GM03348 (cell line): ENCODE measurements around the gene CORO7.

ENCODE experiments used
- DNase-seq: peaks from one replicate; pipeline ENCODE4 v3.0.0; 2012; ENCODE audit warnings: low spot score

The CORO7 gene

GRCh38 chr16:4320571-4321137 is 95.7 kb downstream of the CORO7 start:
- no peak for DNase-seq

- peak; percentile 68 for DNase-seq
Measured at GRCh38 chr16:4319454-4320421, 96.7 kb downstream of the CORO7 start.

DNA sequence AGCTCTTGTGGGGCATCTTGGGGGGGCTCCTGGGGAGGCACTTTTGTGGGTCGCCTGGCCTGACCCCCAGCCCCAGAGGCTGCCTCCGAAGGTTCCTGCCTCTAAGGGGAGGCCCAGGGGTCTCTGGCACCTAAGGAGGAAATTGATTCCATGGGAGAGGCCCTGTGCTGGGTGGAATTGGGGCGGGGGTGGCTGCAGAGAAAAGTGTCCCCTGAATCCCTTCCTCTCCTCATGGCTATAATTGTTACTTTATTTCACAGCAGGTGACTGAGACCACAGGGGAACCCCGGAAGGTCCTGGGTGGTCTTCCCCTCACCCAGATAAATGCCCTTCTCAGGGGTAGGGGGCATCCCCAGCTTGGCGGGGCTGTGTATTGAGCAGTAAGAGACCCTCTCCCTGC is 97.4 kb downstream of the CORO7 start:
- no peak for DNase-seq

- peak; percentile 41 for DNase-seq
Measured at GRCh38 chr16:4318451-4318910, 97.9 kb downstream of the CORO7 start.

- peak; percentile 60 for DNase-seq
Measured at GRCh38 chr16:4317532-4318450, 98.6 kb downstream of the CORO7 start.

GRCh38 chr16:4316864-4317531 is 99.4 kb downstream of the CORO7 start:
- DNase-seq, result peak; percentile 73

DNA sequence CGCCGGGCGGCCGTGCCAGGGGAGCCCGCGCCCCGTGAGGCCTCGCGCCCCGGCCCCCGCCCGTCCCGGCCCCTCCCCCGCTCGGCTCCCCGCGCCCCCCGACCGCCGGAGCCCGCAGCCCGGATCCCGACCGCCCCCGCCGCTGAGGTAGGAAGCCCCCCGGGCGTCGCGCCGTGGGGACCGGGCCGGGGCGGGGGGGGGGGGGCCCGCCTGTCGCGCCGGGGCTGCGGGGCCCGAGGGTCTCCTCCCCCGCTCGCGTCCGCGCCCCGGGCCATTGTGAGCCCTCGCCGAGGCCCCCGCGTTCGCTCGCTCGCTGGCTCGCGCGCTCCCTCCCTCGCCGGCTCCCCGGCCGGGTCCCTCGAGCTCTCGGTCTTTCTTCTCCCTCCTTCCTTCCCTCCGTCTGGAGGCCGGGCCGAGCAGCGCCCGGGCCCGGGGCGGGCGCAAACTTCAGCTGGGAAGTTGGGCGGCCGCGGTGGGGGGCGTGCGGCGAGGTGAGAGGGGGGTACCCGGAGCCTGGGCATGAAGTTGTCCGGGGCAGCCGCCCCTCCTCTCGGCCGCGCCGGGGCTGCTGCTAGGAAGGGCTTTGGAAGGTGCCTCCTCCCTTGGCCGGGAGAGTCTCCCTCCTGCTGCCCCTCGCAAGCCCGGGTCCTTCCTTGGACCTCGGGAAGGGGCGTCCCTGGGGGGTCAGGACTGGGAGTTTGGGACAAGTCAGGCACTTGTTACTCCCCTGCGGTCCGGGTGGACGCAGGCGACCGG is 100.1 kb downstream of the CORO7 start:
- peak; percentile 62 for DNase-seq

- DNase-seq, result peak; percentile 96
Measured at GRCh38 chr16:4315186-4316107, 100.9 kb downstream of the CORO7 start, which contains the start of gene GLIS2. TSS of gene GLIS2 (plus strand) at chr16:4316067. CDS start at chr16:4332281, 16,214 bp downstream.

DNA sequence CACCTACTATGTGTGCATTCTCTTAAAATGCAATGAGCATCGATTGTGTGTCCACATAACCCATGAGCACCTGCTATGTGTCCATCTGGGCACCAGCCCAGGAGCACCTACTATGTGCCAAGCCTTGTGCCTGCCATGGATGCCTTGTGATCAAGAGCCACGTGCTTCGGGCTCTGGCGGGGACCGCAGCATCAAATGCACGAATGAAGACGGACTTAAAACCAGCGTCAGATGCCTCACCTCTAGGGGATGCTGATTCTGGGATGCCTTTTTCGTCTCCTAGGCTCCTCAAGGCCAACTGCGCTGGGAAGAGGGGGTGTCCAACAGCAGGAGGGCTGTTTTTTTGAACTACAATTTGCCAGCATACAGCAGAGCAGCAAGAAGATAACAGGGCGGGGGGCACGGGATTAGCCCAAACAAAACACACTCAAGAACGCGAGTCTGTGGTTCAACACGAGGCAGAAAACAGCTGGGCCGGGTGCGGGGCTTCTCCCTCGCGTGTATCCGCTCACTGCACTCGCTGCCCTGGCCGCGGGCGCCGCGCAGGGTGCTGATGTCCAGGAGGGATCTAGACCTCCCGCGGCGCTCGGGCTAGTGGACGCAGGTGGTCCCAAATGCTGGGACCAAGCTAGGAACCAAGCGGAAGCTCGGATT is 101.7 kb downstream of the CORO7 start:
- DNase-seq, result peak; percentile 37

DNA sequence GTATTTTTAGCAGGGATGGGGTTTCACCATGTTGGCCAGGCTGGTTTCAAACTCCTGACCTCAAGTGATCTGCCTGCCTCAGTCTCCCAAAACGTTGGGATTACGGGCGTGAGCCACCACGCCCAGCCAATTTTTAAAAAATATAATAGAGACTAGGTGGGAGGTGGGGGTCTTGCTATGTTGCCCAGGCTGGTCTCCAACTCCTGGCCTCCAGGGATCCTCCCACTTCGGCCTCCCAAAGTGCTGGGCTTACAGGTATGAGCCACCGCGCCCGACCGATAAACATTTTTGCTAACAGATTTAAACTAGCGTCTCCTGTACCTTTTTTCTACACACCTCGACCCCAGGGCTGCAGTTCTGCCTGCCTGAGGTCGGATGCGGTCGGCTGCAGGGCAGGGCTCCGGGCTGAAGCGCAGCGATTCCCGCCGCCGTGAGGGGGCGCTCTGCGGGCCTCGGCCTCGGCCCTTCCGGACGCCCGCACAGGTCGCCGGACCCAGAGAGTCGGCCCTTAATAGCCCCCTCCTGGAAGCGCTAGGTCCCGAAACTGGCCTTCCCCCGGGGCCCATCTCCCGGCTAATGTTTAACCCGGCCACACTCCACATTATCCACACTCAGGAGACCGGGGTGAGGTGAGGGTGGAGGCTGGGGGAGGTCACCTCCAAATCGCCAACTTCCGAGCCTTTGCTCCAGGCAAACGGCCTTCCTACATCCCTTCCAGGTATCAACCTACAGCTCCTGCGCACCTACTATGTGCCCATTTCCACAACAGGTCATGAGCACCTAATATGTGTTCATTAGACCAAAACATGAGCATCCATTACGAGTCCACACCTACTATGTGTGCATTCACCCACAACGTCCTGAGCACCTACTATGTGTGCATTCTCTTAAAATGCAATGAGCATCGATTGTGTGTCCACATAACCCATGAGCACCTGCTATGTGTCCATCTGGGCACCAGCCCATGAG is 102.5 kb downstream of the CORO7 start:
- DNase-seq, result no peak

- no peak for DNase-seq
Measured at GRCh38 chr16:4309833-4310266, 106.5 kb downstream of the CORO7 start.

DNA sequence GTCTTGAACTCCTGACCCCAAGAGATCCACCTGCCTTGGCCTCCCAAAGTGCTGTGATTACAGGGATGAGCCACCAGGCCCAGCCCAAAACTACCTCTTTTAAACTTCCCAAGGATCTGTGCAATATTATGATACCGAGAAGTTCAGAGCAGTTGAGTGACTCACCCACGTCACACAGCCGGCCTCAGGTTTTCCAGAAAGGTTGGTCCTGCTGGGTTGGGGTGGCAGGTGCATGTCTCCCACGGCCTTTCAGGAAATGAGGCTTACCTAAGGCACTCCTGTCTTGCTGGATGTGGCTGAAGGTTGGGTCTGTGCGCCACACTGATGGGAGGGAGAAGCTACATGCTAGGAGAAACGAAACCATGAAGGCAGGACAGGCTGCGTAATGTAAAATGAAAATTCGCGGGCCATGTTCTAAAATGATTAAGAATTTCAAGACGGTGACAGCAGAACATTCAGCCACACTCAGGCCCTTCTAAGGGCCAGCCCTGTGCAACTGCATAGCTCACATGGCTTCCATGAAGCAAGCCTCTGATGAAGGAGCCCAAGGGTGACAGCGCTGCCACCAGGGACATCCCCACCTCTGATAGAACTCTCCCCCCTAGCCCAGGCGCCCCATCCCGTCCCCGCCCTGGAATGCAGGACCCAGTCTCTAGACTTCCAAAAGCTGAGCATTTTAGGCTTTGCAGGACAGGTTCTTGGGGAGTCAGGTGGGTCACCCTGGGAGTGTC is 107.1 kb downstream of the CORO7 start:
- no peak for DNase-seq

- peak; percentile 96 for DNase-seq
Measured at GRCh38 chr16:4307215-4308037, 109.0 kb downstream of the CORO7 start.

DNA sequence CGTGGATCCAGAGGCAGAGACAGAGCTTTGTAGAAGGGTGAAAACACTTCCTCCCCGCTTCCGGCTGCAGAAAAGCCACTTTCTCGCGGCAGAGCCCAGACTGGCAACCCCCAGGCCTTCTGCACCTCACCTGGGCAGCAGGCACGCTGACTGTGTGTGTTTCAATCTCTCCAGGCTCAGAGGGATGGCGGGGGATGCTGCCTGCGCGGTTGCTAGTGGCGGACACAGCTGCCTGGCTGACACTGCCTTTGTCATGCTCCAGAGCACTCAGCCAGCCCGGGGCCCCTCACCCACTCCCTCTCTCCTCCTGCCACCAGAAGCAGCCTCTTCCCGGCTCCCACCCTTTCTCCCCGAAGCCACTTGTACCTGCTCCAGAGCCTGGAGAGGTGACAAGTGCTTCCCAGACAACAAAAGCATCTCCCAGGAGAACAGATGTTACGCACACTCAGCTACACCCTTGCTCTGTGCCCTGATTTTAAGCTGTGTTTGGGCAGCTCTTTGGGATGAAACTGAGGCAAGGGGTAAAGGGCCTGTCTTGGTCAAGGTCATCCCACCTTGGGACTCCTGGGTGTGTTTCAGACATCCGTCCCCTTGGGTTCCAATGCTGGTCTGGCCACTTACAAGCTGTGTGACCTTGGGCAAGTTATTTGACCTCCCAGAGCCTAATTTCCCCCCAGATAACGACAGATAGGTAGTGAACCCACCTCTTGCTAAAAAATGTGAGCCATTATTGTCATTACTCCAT is 109.8 kb downstream of the CORO7 start:
- no peak for DNase-seq
